HepG2 (cell line): ENCODE measurements around the gene APRT. TPM values are rescaled to one million over a fixed set of nuclear protein-coding genes. Genes with fewer than 3 reads are reported as not detected.

Experiments used
- CHD4 ChIP-seq: fragments of 200-600 bp; sonication (generic); IDR thresholded peaks from 2 replicates; pipeline ENCODE4 v1.7.0; 2017; ENCODE audit warnings: mild to moderate bottlenecking, low read length, borderline replicate concordance
- E2F5 ChIP-seq: sonication (generic); formaldehyde crosslinking; conservative IDR thresholded peaks from 2 replicates; pipeline ENCODE4 v1.4.0; 2020; ENCODE audit warnings: missing genetic modification reagents
- HNRNPH1 ChIP-seq: fragments of 200-400 bp; formaldehyde crosslinking; optimal IDR thresholded peaks from 2 replicates; pipeline ENCODE3; 2017; ENCODE audit warnings: mild to moderate bottlenecking, low read depth, low read length
- JUN ChIP-seq: sonication (generic); formaldehyde crosslinking; IDR thresholded peaks from 2 replicates; pipeline ENCODE4 v1.4.0; 2020; ENCODE audit warnings: mild to moderate bottlenecking, missing genetic modification reagents
- KAT8 ChIP-seq: IDR thresholded peaks from 2 replicates; pipeline ENCODE4 v1.6.1; 2016; ENCODE audit warnings: missing genetic modification reagents, missing compliant biosample characterization
- MAF1 ChIP-seq: sonication (generic); formaldehyde crosslinking; IDR thresholded peaks from 2 replicates; pipeline ENCODE4 v1.5.0; 2020; ENCODE audit warnings: missing genetic modification reagents, borderline replicate concordance
- MED13 ChIP-seq: sonication (generic); formaldehyde crosslinking; IDR thresholded peaks from 2 replicates; pipeline ENCODE4 v1.5.0; 2020; ENCODE audit warnings: missing genetic modification reagents
- MTF2 ChIP-seq: sonication (generic); formaldehyde crosslinking; IDR thresholded peaks from 2 replicates; pipeline ENCODE4 v1.5.0; 2020; ENCODE audit warnings: missing genetic modification reagents, borderline replicate concordance
- NCOR1 ChIP-seq: fragments of 200-600 bp; sonication (generic); IDR thresholded peaks from 2 replicates; pipeline ENCODE4 v1.7.0; 2017; ENCODE audit warnings: antibody characterized with exemption, low read length, borderline replicate concordance
- NFE2L1 ChIP-seq: sonication (generic); formaldehyde crosslinking; IDR thresholded peaks from 2 replicates; pipeline ENCODE4 v1.4.0; 2020; ENCODE audit warnings: missing genetic modification reagents, mild to moderate bottlenecking, borderline replicate concordance
- PTBP1 ChIP-seq: fragments of 200-400 bp; formaldehyde crosslinking; IDR thresholded peaks from 2 replicates; pipeline ENCODE4 v1.6.1; 2018; ENCODE audit warnings: low read length, low read depth; ENCODE audit not compliant: poor library complexity, severe bottlenecking
- RFX3 ChIP-seq: IDR thresholded peaks from 2 replicates; pipeline ENCODE4 v1.6.1; 2016; ENCODE audit warnings: missing biosample characterization, missing genetic modification reagents
- SALL1 ChIP-seq: sonication (generic); formaldehyde crosslinking; IDR thresholded peaks from 2 replicates; pipeline ENCODE4 v1.8.0; 2022; ENCODE audit warnings: mild to moderate bottlenecking, missing genetic modification reagents
- SP140L ChIP-seq: sonication (generic); formaldehyde crosslinking; IDR thresholded peaks from 2 replicates; pipeline ENCODE4 v1.4.0; 2020; ENCODE audit warnings: missing genetic modification reagents, borderline replicate concordance
- SRSF9 ChIP-seq: fragments of 200-400 bp; formaldehyde crosslinking; IDR thresholded peaks from 2 replicates; pipeline ENCODE4 v1.6.1; 2018; ENCODE audit warnings: borderline replicate concordance, mild to moderate bottlenecking, low read depth, low read length; ENCODE audit not compliant: insufficient read depth, poor library complexity, severe bottlenecking
- ZBTB20 ChIP-seq: sonication (generic); formaldehyde crosslinking; IDR thresholded peaks from 2 replicates; pipeline ENCODE4 v1.8.1; 2023; ENCODE audit warnings: missing genetic modification reagents, low read depth, mild to moderate bottlenecking, borderline replicate concordance
- ZBTB21 ChIP-seq: sonication (generic); formaldehyde crosslinking; IDR thresholded peaks from 2 replicates; pipeline ENCODE4 v1.4.0; 2020; ENCODE audit warnings: missing genetic modification reagents
- ZBTB37 ChIP-seq: sonication (generic); formaldehyde crosslinking; IDR thresholded peaks from 2 replicates; pipeline ENCODE4 v1.4.0; 2020; ENCODE audit warnings: mild to moderate bottlenecking, missing genetic modification reagents
- ZHX1 ChIP-seq: sonication (generic); formaldehyde crosslinking; IDR thresholded peaks from 2 replicates; pipeline ENCODE4 v1.8.1; 2022; ENCODE audit warnings: low read depth, mild to moderate bottlenecking, missing genetic modification reagents
- ZNF275 ChIP-seq: sonication (generic); formaldehyde crosslinking; IDR thresholded peaks from 2 replicates; pipeline ENCODE4 v1.8.0; 2022; ENCODE audit warnings: missing genetic modification reagents, mild to moderate bottlenecking, inconsistent platforms, borderline replicate concordance
- ZNF335 ChIP-seq: sonication (generic); formaldehyde crosslinking; IDR thresholded peaks from 2 replicates; pipeline ENCODE4 v1.4.0; 2020; ENCODE audit warnings: missing genetic modification reagents
- ZNF343 ChIP-seq: sonication (generic); formaldehyde crosslinking; IDR thresholded peaks from 2 replicates; pipeline ENCODE4 v1.4.0; 2020; ENCODE audit warnings: mild to moderate bottlenecking, missing genetic modification reagents
- ZNF501 ChIP-seq: sonication (generic); formaldehyde crosslinking; IDR thresholded peaks from 2 replicates; pipeline ENCODE4 v1.5.1; 2020; ENCODE audit warnings: mild to moderate bottlenecking, moderate library complexity, missing genetic modification reagents
- ZNF713 ChIP-seq: sonication (generic); formaldehyde crosslinking; IDR thresholded peaks from 2 replicates; pipeline ENCODE4 v1.4.0; 2020; ENCODE audit warnings: mild to moderate bottlenecking, missing genetic modification reagents
- ZNF878 ChIP-seq: sonication (generic); formaldehyde crosslinking; IDR thresholded peaks from 2 replicates; pipeline ENCODE4 v1.8.1; 2023; ENCODE audit warnings: mild to moderate bottlenecking, missing genetic modification reagents, moderate library complexity
- polyA plus RNA-seq, 8 experiments: library from polyadenylated mRNA; depleted of rRNA in 3 of 8; stranded (reverse) in 7 of 8; unstranded in 1 of 8; fragments of >200 nt; fragmentation: Illumina TruSeq in 4 of 8; extraction: Trizol in 4 of 8; gene quantifications; 2 replicates each; pipeline versions ENCODE4 v1.2.1 to v1.2.3, GENCODE V29; 2011 to 2016; ENCODE audit warnings: low read depth in 4 of 8, missing spikeins in 1 of 8, mixed read lengths in 1 of 8; ENCODE audit not compliant: insufficient read depth in 1 of 8
- total RNA-seq, 5 experiments: library from RNA; depleted of rRNA; stranded (reverse); fragments of >200 nt; fragmentation: Illumina TruSeq; extraction: Trizol; gene quantifications; 2 replicates each; pipeline ENCODE4 v1.2.3, GENCODE V29; 2016; ENCODE audit warnings: low read depth in 1 of 5

APRT gene
- total and polyA plus RNA-seq, 2 of the 13 experiments (the other 11 are each of a cell fraction or from before 2014, with no cell fraction given) = 155 to 242 TPM

GRCh38 chr16:88787579-88788314 is 24.0 kb downstream of the APRT start (continued):
- TF ChIP-seq RFX3 (CRISPR knock-in tag) (no peak), JUN (CRISPR knock-in tag) (no peak), ZNF343 (CRISPR knock-in tag) (no peak), ZNF335 (CRISPR knock-in tag) (no peak), ZBTB37 (CRISPR knock-in tag) (no peak; the same call in 1 of the 2 replicates), CHD4 (no peak), ZNF713 (no peak), ZBTB21 (CRISPR knock-in tag) (no peak), PTBP1 (no peak), KAT8 (no peak), SRSF9 (no peak), SP140L (no peak), HNRNPH1 (no peak), NCOR1 (peak; percentile 88), E2F5 (CRISPR knock-in tag) (no peak), ZNF878 (CRISPR knock-in tag) (no peak), MED13 (CRISPR knock-in tag) (no peak), MTF2 (CRISPR knock-in tag) (no peak), ZBTB20 (CRISPR knock-in tag) (no peak), ZNF275 (CRISPR knock-in tag) (no peak), SALL1 (CRISPR knock-in tag) (peak; percentile 63), NFE2L1 (CRISPR knock-in tag) (no peak), ZNF501 (CRISPR knock-in tag) (no peak), ZHX1 (CRISPR knock-in tag) (no peak), MAF1 (CRISPR knock-in tag) (no peak)
